ENCODE data around the gene HPSE2. TPM values are rescaled to one million over a fixed set of nuclear protein-coding genes. Genes with fewer than 3 reads are reported as not detected.

HPSE2 gene
- total and polyA plus RNA-seq, 2 of the 13 experiments (the other 11 are each of a cell fraction or from before 2014, with no cell fraction given): 0.01 TPM; not detected in 1

- Histone ChIP-seq H3K27me3 (ENCODE audit: control insufficient read depth in 1 of 2, insufficient read depth in 2 of 2, low read length in 2 of 2) (no peaks in the 10 kb centered on the region), H3K4me1 (ENCODE audit: insufficient read depth, low read length) (no peaks in the 10 kb centered on the region), H3K9ac (ENCODE audit: insufficient read depth, low read depth, low read length) (no peak overlapping the region), H3K9me3 (ENCODE audit: low read length) (no peaks in the 10 kb centered on the region), H3K36me3 (replicated peaks in 1 of 2; ENCODE audit: control insufficient read depth in 1 of 2, insufficient read depth in 2 of 2, low read length in 2 of 2) (no peaks in the 10 kb centered on the region), H3K79me2 (ENCODE audit: insufficient read depth, low read length) (no peaks in the 10 kb centered on the region), H2AFZ (ENCODE audit: low read length) (no peak overlapping the region), H3K27ac (ENCODE audit: extremely low read length, insufficient read depth, low read length) (no peak overlapping the region), H3K4me3 (replicated peaks in 1 of 3; ENCODE audit: insufficient read depth in 1 of 3, low read depth in 2 of 3, low read length in 3 of 3) (no peak overlapping the region), H4K20me1 (ENCODE audit: insufficient read depth, low read length) (no peaks in the 10 kb centered on the region), H3K4me2 (ENCODE audit: low read depth, low read length) (no peak overlapping the region)
- TF ChIP-seq, protein P1, sequence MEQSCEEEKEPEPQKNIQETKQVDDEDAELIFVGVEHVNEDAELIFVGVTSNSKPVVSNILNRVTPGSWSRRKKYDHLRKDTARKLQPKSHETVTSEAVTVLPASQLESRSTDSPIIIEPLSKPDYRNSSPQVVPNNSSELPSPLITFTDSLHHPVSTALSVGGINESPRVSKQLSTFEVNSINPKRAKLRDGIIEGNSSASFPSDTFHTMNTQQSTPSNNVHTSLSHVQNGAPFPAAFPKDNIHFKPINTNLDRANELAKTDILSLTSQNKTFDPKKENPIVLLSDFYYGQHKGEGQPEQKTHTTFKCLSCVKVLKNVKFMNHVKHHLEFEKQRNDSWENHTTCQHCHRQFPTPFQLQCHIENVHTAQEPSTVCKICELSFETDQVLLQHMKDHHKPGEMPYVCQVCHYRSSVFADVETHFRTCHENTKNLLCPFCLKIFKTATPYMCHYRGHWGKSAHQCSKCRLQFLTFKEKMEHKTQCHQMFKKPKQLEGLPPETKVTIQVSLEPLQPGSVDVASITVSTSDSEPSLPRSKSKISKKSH (CRISPR knock-in tag; IDR thresholded peaks at IDR 0.05; ENCODE audit: borderline replicate concordance): no peak
- TF ChIP-seq ZNF136 (CRISPR knock-in tag; IDR thresholded peaks at IDR 0.05; ENCODE audit: low read depth) (no peak), ZNF552 (CRISPR knock-in tag; IDR thresholded peaks at IDR 0.05; ENCODE audit: borderline replicate concordance) (no peak), ZNF790 (CRISPR knock-in tag; IDR thresholded peaks at IDR 0.05; ENCODE audit: borderline replicate concordance) (no peak), REXO4 (CRISPR knock-in tag; IDR thresholded peaks at IDR 0.05; ENCODE audit: borderline replicate concordance) (no peak), POGZ (CRISPR knock-in tag; IDR thresholded peaks at IDR 0.05) (no peak), ZNF780A (CRISPR knock-in tag; IDR thresholded peaks at IDR 0.05) (no peak), ZNF282 (IDR thresholded peaks at IDR 0.05; ENCODE audit: partially characterized antibody) (no peak), RXRA (CRISPR knock-in tag; IDR thresholded peaks at IDR 0.05) (no peak), JARID2 (CRISPR knock-in tag; IDR thresholded peaks at IDR 0.05; ENCODE audit: insufficient replicate concordance) (no peak), ARID3A (IDR thresholded peaks at IDR 0.05; ENCODE audit: low read depth, low read length) (no peak)
- TF ChIP-seq, protein P2, sequence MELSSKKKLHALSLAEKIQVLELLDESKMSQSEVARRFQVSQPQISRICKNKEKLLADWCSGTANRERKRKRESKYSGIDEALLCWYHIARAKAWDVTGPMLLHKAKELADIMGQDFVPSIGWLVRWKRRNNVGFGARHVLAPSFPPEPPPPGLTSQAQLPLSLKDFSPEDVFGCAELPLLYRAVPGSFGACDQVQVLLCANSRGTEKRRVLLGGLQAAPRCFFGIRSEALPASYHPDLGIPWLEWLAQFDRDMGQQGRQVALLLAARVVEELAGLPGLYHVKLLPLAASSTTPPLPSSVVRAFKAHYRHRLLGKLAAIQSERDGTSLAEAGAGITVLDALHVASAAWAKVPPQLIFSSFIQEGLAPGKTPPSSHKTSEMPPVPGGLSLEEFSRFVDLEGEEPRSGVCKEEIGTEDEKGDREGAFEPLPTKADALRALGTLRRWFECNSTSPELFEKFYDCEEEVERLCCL (CRISPR knock-in tag; IDR thresholded peaks at IDR 0.05; ENCODE audit: borderline replicate concordance): no peak
- POLR2A ChIA-PET: no interaction called here
- 19% methylated on average over 2 of the region's 2 CpGs for WGBS (ENCODE audit: low lambda C conversion rate)
- no peak for ATAC-seq
- intact Hi-C loops (cut with micrococcal nuclease; ENCODE audit: unreplicated experiment): no loop called here
- CTCF ChIA-PET (ENCODE audit: low intra/inter-chr PET ratio, low total read pairs): no interaction called here
- BruUV-seq (replicated peaks): no TSS peak
- no peak for DNase-seq (ENCODE audit: low spot score)
- in situ Hi-C loops (cut with HindIII; ENCODE audit: extremely low pct_ligation_motif_present, low pct_unique_long_range_greater_than_20kb): no loop called here
- no peak for FAIRE-seq
Measured at GRCh38 chr10:98963608-98964007, 272.0 kb downstream of the HPSE2 start.
